NCI-H1694 treated with DMSO at 0.1 percent for 48 hours (cell line): ENCODE results near the gene PRDM2.
"Not testable (repeated sequence)": the region's sequence is repeated elsewhere in the genome, so short reads cannot be mapped to it uniquely, and the experiment has no call there.

ENCODE experiments used
- DNase-seq: peaks from one replicate; lab custom pipeline; 2025; lab: John Stamatoyannopoulos, UW

PRDM2 gene, protein sequence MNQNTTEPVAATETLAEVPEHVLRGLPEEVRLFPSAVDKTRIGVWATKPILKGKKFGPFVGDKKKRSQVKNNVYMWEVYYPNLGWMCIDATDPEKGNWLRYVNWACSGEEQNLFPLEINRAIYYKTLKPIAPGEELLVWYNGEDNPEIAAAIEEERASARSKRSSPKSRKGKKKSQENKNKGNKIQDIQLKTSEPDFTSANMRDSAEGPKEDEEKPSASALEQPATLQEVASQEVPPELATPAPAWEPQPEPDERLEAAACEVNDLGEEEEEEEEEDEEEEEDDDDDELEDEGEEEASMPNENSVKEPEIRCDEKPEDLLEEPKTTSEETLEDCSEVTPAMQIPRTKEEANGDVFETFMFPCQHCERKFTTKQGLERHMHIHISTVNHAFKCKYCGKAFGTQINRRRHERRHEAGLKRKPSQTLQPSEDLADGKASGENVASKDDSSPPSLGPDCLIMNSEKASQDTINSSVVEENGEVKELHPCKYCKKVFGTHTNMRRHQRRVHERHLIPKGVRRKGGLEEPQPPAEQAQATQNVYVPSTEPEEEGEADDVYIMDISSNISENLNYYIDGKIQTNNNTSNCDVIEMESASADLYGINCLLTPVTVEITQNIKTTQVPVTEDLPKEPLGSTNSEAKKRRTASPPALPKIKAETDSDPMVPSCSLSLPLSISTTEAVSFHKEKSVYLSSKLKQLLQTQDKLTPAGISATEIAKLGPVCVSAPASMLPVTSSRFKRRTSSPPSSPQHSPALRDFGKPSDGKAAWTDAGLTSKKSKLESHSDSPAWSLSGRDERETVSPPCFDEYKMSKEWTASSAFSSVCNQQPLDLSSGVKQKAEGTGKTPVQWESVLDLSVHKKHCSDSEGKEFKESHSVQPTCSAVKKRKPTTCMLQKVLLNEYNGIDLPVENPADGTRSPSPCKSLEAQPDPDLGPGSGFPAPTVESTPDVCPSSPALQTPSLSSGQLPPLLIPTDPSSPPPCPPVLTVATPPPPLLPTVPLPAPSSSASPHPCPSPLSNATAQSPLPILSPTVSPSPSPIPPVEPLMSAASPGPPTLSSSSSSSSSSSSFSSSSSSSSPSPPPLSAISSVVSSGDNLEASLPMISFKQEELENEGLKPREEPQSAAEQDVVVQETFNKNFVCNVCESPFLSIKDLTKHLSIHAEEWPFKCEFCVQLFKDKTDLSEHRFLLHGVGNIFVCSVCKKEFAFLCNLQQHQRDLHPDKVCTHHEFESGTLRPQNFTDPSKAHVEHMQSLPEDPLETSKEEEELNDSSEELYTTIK (N-terminal part only)

GRCh38 chr1:13699936-13700520 is at the start of gene PRDM2:
Gene PRDM2 (plus strand): TSS chr1:13700188. CDS start chr1:13715606, 15,418 bp downstream.
- DNase-seq = peak; percentile 15

- no peak for DNase-seq
Measured at GRCh38 chr1:13651279-13651678, 48.7 kb upstream of the PRDM2 start.

- DNase-seq = no peak
Measured at GRCh38 chr1:13652238-13652637, 47.8 kb upstream of the PRDM2 start.

DNA sequence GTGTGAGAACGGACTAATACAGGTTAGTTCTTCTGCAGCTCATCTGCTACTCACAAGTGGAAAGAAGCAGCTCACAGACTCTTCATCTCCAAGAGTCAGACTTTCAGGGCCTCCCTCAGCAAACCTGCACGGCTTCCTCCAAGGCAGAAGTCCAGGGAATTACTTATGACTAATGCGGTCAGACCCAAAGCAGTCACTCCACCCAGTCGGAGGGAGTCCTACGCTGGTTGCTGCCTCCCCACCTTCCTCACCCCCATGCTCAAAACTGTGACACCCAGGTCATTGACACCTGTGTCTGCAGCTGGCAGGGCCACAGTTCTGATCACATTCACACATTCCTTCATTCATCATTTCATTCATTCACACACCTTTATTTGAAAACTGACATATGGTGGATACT is 38.4 kb upstream of the PRDM2 start:
- DNase-seq = no peak

DNA sequence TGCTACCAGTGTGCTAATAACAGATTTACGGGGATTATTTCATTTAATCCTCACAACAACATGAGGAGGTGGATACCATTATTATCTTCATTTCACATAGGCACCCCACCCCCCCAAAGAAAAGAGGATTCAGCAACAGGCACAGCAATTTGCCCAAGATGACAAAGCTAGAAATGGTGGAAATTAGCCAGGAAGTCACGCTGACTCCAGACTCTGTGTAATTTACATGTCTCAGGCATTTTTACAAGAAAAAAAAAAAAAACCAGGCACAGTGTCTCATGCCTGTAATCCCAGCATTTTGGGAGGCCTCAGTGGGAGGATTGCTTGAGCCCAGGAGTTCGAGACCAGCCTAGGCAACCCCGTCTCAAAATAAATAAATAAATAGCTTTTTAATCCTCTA is 37.5 kb upstream of the PRDM2 start:
- DNase-seq = no peak

DNA sequence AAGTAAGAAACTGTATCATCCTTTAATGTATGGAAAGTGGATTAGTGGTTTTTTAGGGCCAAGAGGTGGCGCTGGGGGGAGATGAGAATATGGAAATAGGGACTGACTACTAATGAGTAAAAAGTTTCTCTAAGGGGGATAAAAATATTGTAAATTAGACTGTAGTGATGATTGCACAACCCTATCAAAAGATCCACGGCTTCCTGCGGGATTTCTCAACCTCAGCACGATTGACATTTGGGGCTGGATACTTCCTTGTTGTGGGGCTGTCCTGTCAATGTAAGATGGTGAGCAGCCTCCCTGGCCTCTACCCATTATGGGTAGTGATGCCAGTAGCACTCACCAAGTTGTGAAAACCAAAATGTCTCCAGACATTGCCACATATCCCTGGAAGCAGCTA is 36.0 kb upstream of the PRDM2 start:
- DNase-seq = no peak

- DNase-seq = no peak
Measured at GRCh38 chr1:13664451-13664850, 35.5 kb upstream of the PRDM2 start.

DNA sequence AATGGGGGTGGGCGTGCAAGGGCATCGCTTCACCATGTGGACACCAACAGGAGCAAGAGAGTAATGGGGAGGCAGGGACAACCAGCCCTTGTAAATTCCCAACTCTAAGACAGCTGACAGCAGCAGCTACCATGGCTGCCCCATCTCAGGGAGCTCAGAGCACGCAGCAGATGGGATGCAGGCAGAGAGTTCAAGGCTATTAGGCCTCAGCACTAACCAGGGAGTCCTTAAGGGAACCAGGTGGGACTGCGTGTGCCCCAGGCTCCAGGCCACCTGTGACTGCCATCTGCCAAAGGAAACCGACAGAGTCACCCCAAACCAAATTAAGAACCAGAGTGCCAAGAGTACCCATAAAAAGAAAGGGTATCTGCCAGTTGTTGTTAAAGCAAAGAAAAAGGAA is 33.7 kb upstream of the PRDM2 start:
- no peak for DNase-seq

DNA sequence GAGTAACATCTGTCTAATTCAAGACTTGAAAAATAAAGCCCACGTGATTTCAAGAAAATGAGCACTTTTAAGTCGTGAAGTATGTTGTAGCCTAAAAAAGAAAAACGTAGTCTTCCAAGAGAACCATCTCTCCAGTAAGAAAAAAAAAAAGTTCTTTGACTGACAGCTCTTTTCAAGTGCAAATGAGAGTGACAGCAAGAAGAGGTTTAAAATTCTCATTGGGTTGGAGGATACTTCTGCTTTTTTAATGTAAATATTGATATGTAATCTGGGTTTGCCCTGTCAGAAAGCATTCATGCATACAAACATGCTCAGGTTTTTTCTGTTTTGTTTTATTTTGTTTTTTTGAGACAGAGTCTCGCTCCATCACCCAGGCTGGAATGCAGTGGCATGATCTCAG is 32.3 kb upstream of the PRDM2 start:
- DNase-seq = no peak

GRCh38 chr1:13674377-13674776 is 25.6 kb upstream of the PRDM2 start:
- DNase-seq = no peak

DNA sequence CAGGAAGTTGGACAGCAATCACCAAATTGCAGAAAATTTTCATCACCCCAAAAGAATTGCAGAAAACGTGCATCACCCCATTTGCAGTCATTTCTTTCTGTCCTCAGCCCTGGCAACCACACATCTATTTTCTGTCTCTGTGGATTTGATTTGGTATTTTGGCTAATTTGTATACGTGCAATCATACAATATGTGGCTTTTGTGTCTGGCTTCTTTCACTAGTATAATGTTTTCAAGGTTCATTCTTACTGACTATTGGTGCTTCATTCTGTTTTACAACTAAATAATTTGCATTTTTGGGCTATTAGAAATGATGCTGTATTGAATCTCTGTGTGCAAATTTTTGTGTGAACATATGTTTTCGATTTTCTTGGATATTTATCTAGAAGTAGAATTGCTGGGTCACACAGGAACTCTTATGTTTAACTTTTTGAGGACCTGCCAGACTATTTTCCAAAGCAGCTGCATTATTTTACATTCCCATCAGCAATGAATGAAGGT is 24.8 kb upstream of the PRDM2 start:
- no peak for DNase-seq

- no peak for DNase-seq
Measured at GRCh38 chr1:13677896-13678295, 22.1 kb upstream of the PRDM2 start.

DNA sequence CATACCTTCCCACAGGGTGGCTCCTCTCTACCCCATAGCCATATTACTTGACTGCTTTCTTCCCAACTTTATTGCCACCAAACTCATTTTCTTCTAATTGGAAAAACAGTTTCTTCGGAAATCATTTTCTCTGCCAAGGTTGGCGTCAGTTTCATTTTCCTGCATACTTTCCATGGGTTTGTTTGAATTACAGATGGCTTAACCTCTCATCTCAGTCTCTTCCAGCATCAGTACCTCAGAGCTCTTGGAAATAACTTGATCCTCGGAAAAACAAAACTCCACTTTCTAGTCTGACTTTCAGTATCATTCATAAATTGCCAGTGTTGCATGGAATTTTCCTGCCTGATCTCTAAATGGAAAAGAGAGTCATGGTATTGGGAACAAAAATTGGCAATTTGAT is 20.3 kb upstream of the PRDM2 start:
- DNase-seq = no peak

DNA sequence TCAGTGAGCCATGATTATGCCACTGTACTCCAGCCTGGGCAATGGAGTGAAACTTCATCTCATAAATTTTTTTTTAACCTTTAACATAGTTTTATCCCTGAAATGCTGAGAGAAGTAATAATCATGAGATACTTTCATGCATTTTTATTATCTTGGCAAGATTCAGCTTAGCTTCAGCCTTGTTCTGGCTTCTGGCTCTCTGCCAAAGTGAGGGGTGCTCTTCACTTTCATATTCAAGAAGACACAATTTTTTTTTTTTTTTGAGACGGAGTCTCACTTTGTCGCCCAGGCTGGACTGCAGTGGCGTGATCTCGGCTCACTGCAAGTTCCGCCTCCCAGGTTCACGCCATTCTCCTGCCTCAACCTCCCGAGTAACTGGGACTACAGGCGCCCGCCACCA is 19.4 kb upstream of the PRDM2 start:
- not testable (repeated sequence) for DNase-seq

- DNase-seq = no peak
Measured at GRCh38 chr1:13681921-13682320, 18.1 kb upstream of the PRDM2 start.

- DNase-seq = no peak
Measured at GRCh38 chr1:13682444-13682843, 17.5 kb upstream of the PRDM2 start.

- DNase-seq = no peak
Measured at GRCh38 chr1:13683206-13683605, 16.8 kb upstream of the PRDM2 start.

GRCh38 chr1:13687151-13687715 is 12.8 kb upstream of the PRDM2 start:
- no peak for DNase-seq

DNA sequence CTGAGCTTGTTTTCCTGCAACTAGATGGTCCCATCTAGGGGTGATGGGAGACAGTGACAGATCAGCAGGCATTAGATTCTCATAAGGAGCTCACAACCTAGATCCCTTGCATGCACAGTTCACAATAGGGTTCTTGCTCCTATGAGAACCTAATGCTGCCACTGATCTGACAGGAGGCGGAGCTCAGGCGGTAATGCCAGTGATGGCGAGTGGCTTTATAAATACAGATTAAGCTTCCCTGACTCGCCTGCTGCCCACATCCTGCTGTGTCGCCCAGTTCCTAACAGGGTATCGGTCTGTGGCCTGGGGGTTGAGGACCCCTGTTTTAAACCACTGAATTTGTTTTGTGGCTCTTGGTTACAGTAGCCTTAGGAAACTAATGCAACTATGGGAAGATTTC is 6.9 kb upstream of the PRDM2 start:
- DNase-seq = not testable (repeated sequence)

- no peak for DNase-seq
Measured at GRCh38 chr1:13694886-13695684, 4.9 kb upstream of the PRDM2 start.

DNA sequence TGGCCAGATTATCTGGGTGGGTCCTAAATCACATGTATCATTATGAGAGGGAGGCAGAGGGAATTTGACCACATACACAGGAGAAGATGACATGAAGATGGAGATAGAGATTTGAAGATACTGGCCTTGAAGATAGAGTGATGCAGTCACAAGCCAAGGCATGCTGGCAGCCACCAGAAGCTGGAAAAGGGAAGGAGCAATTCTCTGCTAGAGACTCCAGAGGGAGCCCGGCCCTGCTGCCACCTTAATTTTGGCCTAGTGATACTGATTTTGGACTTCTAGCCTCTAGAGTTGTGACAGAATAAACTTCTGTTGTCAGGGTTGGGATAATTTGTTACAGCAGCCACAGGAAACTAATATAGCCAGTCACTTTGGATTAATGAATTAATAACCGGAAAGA is 2.2 kb upstream of the PRDM2 start:
- no peak for DNase-seq
